A549 (cell line): ENCODE measurements around the gene SLC25A19. TPM values are rescaled to one million over a fixed set of nuclear protein-coding genes. Genes with fewer than 3 reads are reported as not detected.

Experiments
- ATAC-seq, 2 experiments: fragments of 200-7000 bp in 1 of 2; fragments of >200 bp in 1 of 2; cut with Nextera tagmentation in 1 of 2; cut with Tn5 transposase in 1 of 2; 3 replicates each; pipeline versions ENCODE4 v1.8.0 to v1.9.1; 2018 to 2020; ENCODE audit warnings: mild to moderate bottlenecking in 1 of 2, moderate library complexity in 1 of 2
- CTCF ChIA-PET: fragments of 300-600 bp; sonication (Branson Sonifier 250); formaldehyde crosslinking; extraction: SDS; loops from one replicate; lab custom pipeline; 2021; ENCODE audit warnings: antibody characterized with exemption, inconsistent platforms; lab: Yijun Ruan, JAX
- POLR2A ChIA-PET: fragments of 350-600 bp; formaldehyde crosslinking; extraction: SDS; loops from one replicate; lab custom pipeline; 2021; ENCODE audit warnings: antibody characterized with exemption, inconsistent platforms; lab: Yijun Ruan, JAX
- DNase-seq, 2 experiments: peaks; one replicate each; pipeline versions ENCODE4 v3.0.0 to v3.0.0-alpha.2; 2011 to 2016; ENCODE audit warnings: low read depth in 1 of 2, low spot score in 1 of 2
- FAIRE-seq: peaks from 2 replicates; lab custom pipeline; 2011; peaks lifted over from hg19 to GRCh38; lab: Jason Lieb, UNC
- H3K27ac ChIP-seq, 2 experiments: fragments of >200 bp; sonication (Bioruptor Twin); formaldehyde crosslinking; 3 replicates each; pipeline ENCODE4 v1.5.1; 2016 to 2017
- H3K4me1 ChIP-seq: fragments of >200 bp; sonication (Bioruptor Twin); formaldehyde crosslinking; 3 replicates; pipeline ENCODE4 v1.6.1; 2016
- H3K4me2 ChIP-seq: fragments of >200 bp; sonication (Bioruptor Twin); formaldehyde crosslinking; 3 replicates; pipeline ENCODE4 v1.6.1; 2016
- H3K4me3 ChIP-seq: fragments of >200 bp; sonication (Bioruptor Twin); formaldehyde crosslinking; 3 replicates; pipeline ENCODE4 v1.5.1; 2016
- H3K9me3 ChIP-seq: fragments of >200 bp; sonication (Bioruptor Twin); formaldehyde crosslinking; 3 replicates; pipeline ENCODE4 v1.6.1; 2016
- BHLHE40 ChIP-seq: IDR thresholded peaks from 2 replicates; pipeline ENCODE4 v1.6.1; 2012; ENCODE audit warnings: low read depth, low read length, inconsistent platforms
- CEBPB ChIP-seq, 2 experiments: fragments of >200 bp in 1 of 2; sonication (Bioruptor Twin) in 1 of 2; formaldehyde crosslinking in 1 of 2; IDR thresholded peaks; 2 replicates each; pipeline ENCODE4 v1.6.1; 2012 to 2016
- CHD2 ChIP-seq: fragments of 150-350 bp; IDR thresholded peaks from 2 replicates; pipeline ENCODE4 v1.6.1; 2014; ENCODE audit warnings: low read length; ENCODE audit not compliant: partially characterized antibody
- CHD4 ChIP-seq: fragments of 200-600 bp; sonication (generic); IDR thresholded peaks from 2 replicates; pipeline ENCODE4 v1.6.1; 2016; ENCODE audit warnings: antibody characterized with exemption, mild to moderate bottlenecking, borderline replicate concordance
- EP300 ChIP-seq, 2 experiments: fragments of >200 bp; sonication (Bioruptor Twin); formaldehyde crosslinking; IDR thresholded peaks; 2 replicates in 1 of 2; 3 replicates in 1 of 2; pipeline ENCODE4 v1.6.1; 2016 to 2017
- FOSB ChIP-seq: fragments of 250-450 bp; sonication (Bioruptor Pico); IDR thresholded peaks from 2 replicates; pipeline ENCODE4 v1.5.0; 2020; ENCODE audit warnings: mild to moderate bottlenecking, moderate library complexity
- HOXA7 ChIP-seq: fragments of 250-450 bp; sonication (Bioruptor Pico); IDR thresholded peaks from 2 replicates; pipeline ENCODE4 v1.5.0; 2020; ENCODE audit warnings: mild to moderate bottlenecking, moderate library complexity
- JUN ChIP-seq, 2 experiments: fragments of >200 bp; sonication (Bioruptor Twin); formaldehyde crosslinking; IDR thresholded peaks; 2 replicates in 1 of 2; 3 replicates in 1 of 2; pipeline ENCODE4 v1.6.1; 2016 to 2017
- KDM1A ChIP-seq: fragments of 200-600 bp; sonication (generic); IDR thresholded peaks from 2 replicates; pipeline ENCODE4 v1.6.1; 2016; ENCODE audit warnings: low read depth, mild to moderate bottlenecking
- MAFK ChIP-seq: fragments of 450-650 bp; IDR thresholded peaks from 2 replicates; pipeline ENCODE4 v1.6.1; 2014; ENCODE audit not compliant: partially characterized antibody
- MAZ ChIP-seq: fragments of 150-350 bp; IDR thresholded peaks from 2 replicates; pipeline ENCODE4 v1.6.1; 2014; ENCODE audit warnings: antibody characterized with exemption, low read depth, low read length, borderline replicate concordance
- MYC ChIP-seq: IDR thresholded peaks from 2 replicates; pipeline ENCODE4 v1.6.1; 2012; ENCODE audit warnings: mild to moderate bottlenecking, inconsistent platforms, low read length, improper control_type of control experiment, borderline replicate concordance
- NFE2L2 ChIP-seq: fragments of 150-350 bp; conservative IDR thresholded peaks from 2 replicates; pipeline ENCODE4 v1.6.1; 2014; ENCODE audit warnings: low read length
- NPAS2 ChIP-seq: fragments of 250-450 bp; sonication (Bioruptor Pico); IDR thresholded peaks from 2 replicates; pipeline ENCODE4 v1.8.0; 2022; ENCODE audit warnings: mild to moderate bottlenecking, moderate library complexity, borderline replicate concordance
- NR3C1 ChIP-seq: fragments of >200 bp; sonication (Bioruptor Twin); formaldehyde crosslinking; IDR thresholded peaks from 3 replicates; pipeline ENCODE4 v1.6.1; 2017
- PHF8 ChIP-seq: fragments of 200-600 bp; sonication (generic); IDR thresholded peaks from 2 replicates; pipeline ENCODE4 v1.6.1; 2016; ENCODE audit warnings: low read depth, mild to moderate bottlenecking, antibody characterized with exemption, moderate library complexity, borderline replicate concordance
- RARB ChIP-seq: fragments of 250-450 bp; sonication (Bioruptor Pico); IDR thresholded peaks from 2 replicates; pipeline ENCODE4 v1.8.0; 2021; ENCODE audit warnings: mild to moderate bottlenecking, moderate library complexity
- RNF2 ChIP-seq: fragments of 200-600 bp; sonication (generic); IDR thresholded peaks from 2 replicates; pipeline ENCODE4 v1.6.1; 2016; ENCODE audit warnings: low read depth, mild to moderate bottlenecking, antibody characterized with exemption, moderate library complexity, borderline replicate concordance
- SMC3 ChIP-seq: fragments of >200 bp; sonication (Bioruptor Twin); formaldehyde crosslinking; IDR thresholded peaks from 3 replicates; pipeline ENCODE4 v1.6.1; 2018; ENCODE audit warnings: inconsistent platforms
- SREBF2 ChIP-seq: fragments of 450-650 bp; IDR thresholded peaks from 2 replicates; pipeline ENCODE4 v1.6.1; 2014; ENCODE audit warnings: mild to moderate bottlenecking, moderate library complexity
- TP53 ChIP-seq: fragments of 250-450 bp; sonication (Bioruptor Pico); IDR thresholded peaks from 2 replicates; pipeline ENCODE4 v1.5.0; 2021; ENCODE audit warnings: mild to moderate bottlenecking, moderate library complexity
- ZC3H11A ChIP-seq: fragments of 450-650 bp; IDR thresholded peaks from 2 replicates; pipeline ENCODE4 v1.6.1; 2014; ENCODE audit warnings: antibody characterized with exemption, mild to moderate bottlenecking
- ZNF302 ChIP-seq: fragments of 250-450 bp; sonication (Bioruptor Pico); IDR thresholded peaks from 2 replicates; pipeline ENCODE4 v1.9.0; 2021; ENCODE audit warnings: inconsistent platforms, mild to moderate bottlenecking, moderate library complexity
- WGBS: methylation state at CpG from one replicate; pipeline ENCODE4 v1.1.6; 2017; ENCODE audit errors: missing lambda C conversion rate; 5-methylcytosine and 5-hydroxymethylcytosine counted together
- polyA plus RNA-seq, 4 experiments: library from polyadenylated mRNA; depleted of rRNA in 3 of 4; stranded (reverse); fragments of >200 nt; fragmentation: RNase III in 1 of 4; extraction: RNeasy Plus Mini Kit Qiagen cat#74134 plus additional on column Dnase treatment in 1 of 4; gene quantifications; 2 replicates in 3 of 4; 3 replicates in 1 of 4; pipeline ENCODE4 v1.2.3, GENCODE V29; 2011 to 2017
- TF ChIP-seq, protein P1 (sequence below): IDR thresholded peaks from 2 replicates; pipeline ENCODE4 v1.6.1; 2012
- TF ChIP-seq, protein P2 (sequence below): fragments of 200-600 bp; sonication (generic); IDR thresholded peaks from 2 replicates; pipeline ENCODE4 v1.6.1; 2016; ENCODE audit warnings: antibody characterized with exemption, mild to moderate bottlenecking, moderate library complexity
- TF ChIP-seq, protein P3 (sequence below): fragments of 250-450 bp; sonication (Bioruptor Pico); IDR thresholded peaks from 2 replicates; pipeline ENCODE4 v1.5.0; 2020; ENCODE audit warnings: low read depth, mild to moderate bottlenecking, moderate library complexity
- TF ChIP-seq, protein P4 (sequence below): IDR thresholded peaks from 2 replicates; pipeline ENCODE4 v1.6.1; 2012; ENCODE audit warnings: low read depth, borderline replicate concordance
- TF ChIP-seq, protein P5 (sequence below): IDR thresholded peaks from 2 replicates; pipeline ENCODE4 v1.6.1; 2012
- TF ChIP-seq, protein P6 (sequence below): fragments of 250-450 bp; sonication (Bioruptor Pico); IDR thresholded peaks from 2 replicates; pipeline ENCODE4 v1.5.0; 2021; ENCODE audit warnings: mild to moderate bottlenecking, moderate library complexity, borderline replicate concordance

Gene SLC25A19
- polyA plus RNA-seq, 2 of the 4 experiments (the other 2 are of a cell fraction), result 14.9 to 15.3 TPM

DNA sequence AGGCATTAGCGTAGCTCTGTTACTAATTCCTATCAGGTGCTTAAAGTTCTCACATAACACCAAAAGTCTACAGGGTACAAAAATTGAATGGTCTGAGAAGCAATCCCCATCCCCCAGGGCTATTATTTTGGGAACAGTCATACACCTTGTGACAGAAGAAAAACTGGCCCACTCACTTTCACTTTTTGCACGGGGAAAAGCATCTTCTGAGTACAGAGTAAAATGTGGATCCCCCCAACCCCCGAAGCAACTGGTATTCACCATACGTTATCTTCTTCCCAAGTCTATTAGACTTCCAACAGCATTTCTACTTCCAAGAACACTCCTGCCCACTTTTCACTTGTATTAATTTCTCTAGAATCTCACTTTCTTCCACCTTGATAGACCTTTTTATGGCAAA is 39.7 kb downstream of the SLC25A19 start:
- CTCF ChIA-PET, result interaction anchor here (0.9 to 7.3 kb wide), 7 partner anchors 12 to 384 kb away, joined by 3 to 112 read pairs (median 4); no protein-coding TSS in a partner anchor
- FAIRE-seq (no peak), ATAC-seq (no peak), DNase-seq (no peak)
- Histone ChIP-seq H3K9me3 (no peaks in the 10 kb centered on the region), H3K4me1 (no peaks in the 10 kb centered on the region), H3K27ac (no peak overlapping the region), H3K4me2 (no peak overlapping the region), H3K4me3 (no peak overlapping the region)
- TF ChIP-seq PHF8 (no peak), JUN (IDR thresholded peaks at IDR 0.05) (no peak), BHLHE40 (no peak), MAZ (no peak), HOXA7 (CRISPR knock-in tag) (no peak), FOSB (CRISPR knock-in tag) (no peak), CHD4 (no peak), RARB (no peak), NR3C1 (no peak), RNF2 (no peak), KDM1A (no peak)
- TF ChIP-seq, protein P1, sequence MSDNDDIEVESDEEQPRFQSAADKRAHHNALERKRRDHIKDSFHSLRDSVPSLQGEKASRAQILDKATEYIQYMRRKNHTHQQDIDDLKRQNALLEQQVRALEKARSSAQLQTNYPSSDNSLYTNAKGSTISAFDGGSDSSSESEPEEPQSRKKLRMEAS, result no peak
- TF ChIP-seq, protein P2, sequence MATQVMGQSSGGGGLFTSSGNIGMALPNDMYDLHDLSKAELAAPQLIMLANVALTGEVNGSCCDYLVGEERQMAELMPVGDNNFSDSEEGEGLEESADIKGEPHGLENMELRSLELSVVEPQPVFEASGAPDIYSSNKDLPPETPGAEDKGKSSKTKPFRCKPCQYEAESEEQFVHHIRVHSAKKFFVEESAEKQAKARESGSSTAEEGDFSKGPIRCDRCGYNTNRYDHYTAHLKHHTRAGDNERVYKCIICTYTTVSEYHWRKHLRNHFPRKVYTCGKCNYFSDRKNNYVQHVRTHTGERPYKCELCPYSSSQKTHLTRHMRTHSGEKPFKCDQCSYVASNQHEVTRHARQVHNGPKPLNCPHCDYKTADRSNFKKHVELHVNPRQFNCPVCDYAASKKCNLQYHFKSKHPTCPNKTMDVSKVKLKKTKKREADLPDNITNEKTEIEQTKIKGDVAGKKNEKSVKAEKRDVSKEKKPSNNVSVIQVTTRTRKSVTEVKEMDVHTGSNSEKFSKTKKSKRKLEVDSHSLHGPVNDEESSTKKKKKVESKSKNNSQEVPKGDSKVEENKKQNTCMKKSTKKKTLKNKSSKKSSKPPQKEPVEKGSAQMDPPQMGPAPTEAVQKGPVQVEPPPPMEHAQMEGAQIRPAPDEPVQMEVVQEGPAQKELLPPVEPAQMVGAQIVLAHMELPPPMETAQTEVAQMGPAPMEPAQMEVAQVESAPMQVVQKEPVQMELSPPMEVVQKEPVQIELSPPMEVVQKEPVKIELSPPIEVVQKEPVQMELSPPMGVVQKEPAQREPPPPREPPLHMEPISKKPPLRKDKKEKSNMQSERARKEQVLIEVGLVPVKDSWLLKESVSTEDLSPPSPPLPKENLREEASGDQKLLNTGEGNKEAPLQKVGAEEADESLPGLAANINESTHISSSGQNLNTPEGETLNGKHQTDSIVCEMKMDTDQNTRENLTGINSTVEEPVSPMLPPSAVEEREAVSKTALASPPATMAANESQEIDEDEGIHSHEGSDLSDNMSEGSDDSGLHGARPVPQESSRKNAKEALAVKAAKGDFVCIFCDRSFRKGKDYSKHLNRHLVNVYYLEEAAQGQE, result no peak
- TF ChIP-seq, protein P3, sequence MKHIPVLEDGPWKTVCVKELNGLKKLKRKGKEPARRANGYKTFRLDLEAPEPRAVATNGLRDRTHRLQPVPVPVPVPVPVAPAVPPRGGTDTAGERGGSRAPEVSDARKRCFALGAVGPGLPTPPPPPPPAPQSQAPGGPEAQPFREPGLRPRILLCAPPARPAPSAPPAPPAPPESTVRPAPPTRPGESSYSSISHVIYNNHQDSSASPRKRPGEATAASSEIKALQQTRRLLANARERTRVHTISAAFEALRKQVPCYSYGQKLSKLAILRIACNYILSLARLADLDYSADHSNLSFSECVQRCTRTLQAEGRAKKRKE, result no peak
- TF ChIP-seq, protein P4, sequence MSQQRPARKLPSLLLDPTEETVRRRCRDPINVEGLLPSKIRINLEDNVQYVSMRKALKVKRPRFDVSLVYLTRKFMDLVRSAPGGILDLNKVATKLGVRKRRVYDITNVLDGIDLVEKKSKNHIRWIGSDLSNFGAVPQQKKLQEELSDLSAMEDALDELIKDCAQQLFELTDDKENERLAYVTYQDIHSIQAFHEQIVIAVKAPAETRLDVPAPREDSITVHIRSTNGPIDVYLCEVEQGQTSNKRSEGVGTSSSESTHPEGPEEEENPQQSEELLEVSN, result no peak
- TF ChIP-seq, protein P5, sequence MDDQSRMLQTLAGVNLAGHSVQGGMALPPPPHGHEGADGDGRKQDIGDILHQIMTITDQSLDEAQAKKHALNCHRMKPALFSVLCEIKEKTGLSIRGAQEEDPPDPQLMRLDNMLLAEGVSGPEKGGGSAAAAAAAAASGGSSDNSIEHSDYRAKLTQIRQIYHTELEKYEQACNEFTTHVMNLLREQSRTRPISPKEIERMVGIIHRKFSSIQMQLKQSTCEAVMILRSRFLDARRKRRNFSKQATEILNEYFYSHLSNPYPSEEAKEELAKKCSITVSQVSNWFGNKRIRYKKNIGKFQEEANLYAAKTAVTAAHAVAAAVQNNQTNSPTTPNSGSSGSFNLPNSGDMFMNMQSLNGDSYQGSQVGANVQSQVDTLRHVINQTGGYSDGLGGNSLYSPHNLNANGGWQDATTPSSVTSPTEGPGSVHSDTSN, result no peak
- POLR2A ChIA-PET, result interaction anchor here (1.1 kb wide), 1 partner anchor 12 kb away, joined by 4 read pairs; the partner anchor contains the start of genes GGA3 and MRPS7
- 79% methylated on average over 4 of the region's 4 CpGs for WGBS

DNA sequence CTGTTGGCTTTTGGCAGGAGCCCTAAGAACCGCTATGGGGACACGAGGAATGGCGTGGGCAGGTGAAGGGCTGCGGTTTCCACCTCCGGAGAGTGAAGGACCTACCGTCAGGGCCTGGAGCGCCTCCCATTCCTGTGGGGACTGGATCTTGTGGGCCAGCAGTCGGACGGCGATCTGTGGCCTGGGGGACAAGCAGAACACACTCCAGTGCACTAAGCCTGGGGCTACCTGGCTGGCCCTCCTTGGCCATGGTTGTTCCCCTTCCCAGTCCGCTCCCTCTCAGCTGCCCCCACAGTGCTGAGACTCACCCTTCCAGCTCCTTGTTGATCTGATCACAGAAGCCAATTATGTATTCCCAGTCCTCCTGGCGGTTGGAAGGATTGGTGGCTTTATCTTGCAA is 42.8 kb downstream of the SLC25A19 start:
- H3K4me3 ChIP-seq, result no peak overlapping the region
- no peaks in the 10 kb centered on the region for H3K9me3 ChIP-seq
- CTCF ChIA-PET, result interaction anchor here (0.6 to 7.3 kb wide), 10 partner anchors 8 to 189 kb away, joined by 3 to 112 read pairs (median 6); partner anchors contain the start of genes GGA3, MIF4GD and MRPS7
- no peak overlapping the region for H3K27ac ChIP-seq
- no peak overlapping the region for H3K4me2 ChIP-seq
- no peaks in the 10 kb centered on the region for H3K4me1 ChIP-seq
- 92% methylated on average over 12 of the region's 12 CpGs for WGBS
- FAIRE-seq (no peak), DNase-seq (no peak), ATAC-seq (no peak)
- POLR2A ChIA-PET, result interaction anchor here (0.7 kb wide), 1 partner anchor 137 kb away, joined by 5 read pairs; no protein-coding TSS in a partner anchor
- TF ChIP-seq CHD4 (no peak), KDM1A (no peak), SMC3 (no peak), SREBF2 (no peak), RNF2 (no peak), CHD2 (no peak), HOXA7 (CRISPR knock-in tag) (no peak), TP53 (CRISPR knock-in tag) (no peak), ZNF302 (CRISPR knock-in tag) (no peak), CEBPB (IDR thresholded peaks at IDR 0.05) (no peak), EP300 (IDR thresholded peaks at IDR 0.05) (no peak), NFE2L2 (no peak), MYC (no peak), NPAS2 (no peak), MAFK (no peak), ZC3H11A (no peak)
- TF ChIP-seq, protein P4, result no peak
- TF ChIP-seq, protein P6, sequence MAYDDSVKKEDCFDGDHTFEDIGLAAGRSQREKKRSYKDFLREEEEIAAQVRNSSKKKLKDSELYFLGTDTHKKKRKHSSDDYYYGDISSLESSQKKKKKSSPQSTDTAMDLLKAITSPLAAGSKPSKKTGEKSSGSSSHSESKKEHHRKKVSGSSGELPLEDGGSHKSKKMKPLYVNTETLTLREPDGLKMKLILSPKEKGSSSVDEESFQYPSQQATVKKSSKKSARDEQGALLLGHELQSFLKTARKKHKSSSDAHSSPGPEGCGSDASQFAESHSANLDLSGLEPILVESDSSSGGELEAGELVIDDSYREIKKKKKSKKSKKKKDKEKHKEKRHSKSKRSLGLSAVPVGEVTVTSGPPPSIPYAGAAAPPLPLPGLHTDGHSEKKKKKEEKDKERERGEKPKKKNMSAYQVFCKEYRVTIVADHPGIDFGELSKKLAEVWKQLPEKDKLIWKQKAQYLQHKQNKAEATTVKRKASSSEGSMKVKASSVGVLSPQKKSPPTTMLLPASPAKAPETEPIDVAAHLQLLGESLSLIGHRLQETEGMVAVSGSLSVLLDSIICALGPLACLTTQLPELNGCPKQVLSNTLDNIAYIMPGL (CRISPR knock-in tag), result no peak
